Femur (tissue), 1 donor: ENCODE results near the gene WDHD1.
"Not testable (repeated sequence)": the region's sequence is repeated elsewhere in the genome, so short reads cannot be mapped to it uniquely, and the experiment has no call there.

Experiments
- DNase-seq: peaks from one replicate; pipeline ENCODE4 v3.0.0-alpha.2; 2017

Gene WDHD1

GRCh38 chr14:55047301-55048053, 20.6 kb upstream of the WDHD1 start:
- DNase-seq: no peak

GRCh38 chr14:55045087-55045486, 18.2 kb upstream of the WDHD1 start:
- no peak for DNase-seq

GRCh38 chr14:55043528-55043927, 16.6 kb upstream of the WDHD1 start:
- DNase-seq: no peak

GRCh38 chr14:55038708-55039107, 11.8 kb upstream of the WDHD1 start:
- DNase-seq: no peak

- DNase-seq: not testable (repeated sequence)
Observed at GRCh38 chr14:55037995-55038394, 11.1 kb upstream of the WDHD1 start.

GRCh38 chr14:55031190-55031589, 4.3 kb upstream of the WDHD1 start:
- no peak for DNase-seq

- DNase-seq: no peak
Observed at GRCh38 chr14:55028476-55028875, 1.6 kb upstream of the WDHD1 start.

GRCh38 chr14:55028066-55028465, 1.2 kb upstream of the WDHD1 start:
- DNase-seq: no peak

GRCh38 chr14:55026441-55026792, 482 bp downstream of the WDHD1 start:
- DNase-seq: no peak

- no peak for DNase-seq
Observed at GRCh38 chr14:55025948-55026347, 951 bp downstream of the WDHD1 start.

GRCh38 chr14:55024365-55024764, 2.5 kb downstream of the WDHD1 start:
- DNase-seq: not testable (repeated sequence)

GRCh38 chr14:55019968-55020554, 6.8 kb downstream of the WDHD1 start:
- no peak for DNase-seq

GRCh38 chr14:55015006-55015405, 11.9 kb downstream of the WDHD1 start:
- no peak for DNase-seq

- DNase-seq: no peak
Observed at GRCh38 chr14:55005071-55005470, 21.8 kb downstream of the WDHD1 start.

GRCh38 chr14:55000381-55000780, 26.5 kb downstream of the WDHD1 start:
- no peak for DNase-seq

GRCh38 chr14:54985156-54985555, 41.7 kb downstream of the WDHD1 start:
- no peak for DNase-seq

- DNase-seq: no peak
Observed at GRCh38 chr14:54981698-54982097, 45.2 kb downstream of the WDHD1 start.

GRCh38 chr14:54979039-54979438, 47.9 kb downstream of the WDHD1 start:
- DNase-seq: no peak

GRCh38 chr14:54976316-54976715, 50.6 kb downstream of the WDHD1 start:
- no peak for DNase-seq

GRCh38 chr14:54975856-54976255, 51.0 kb downstream of the WDHD1 start:
- no peak for DNase-seq

- DNase-seq: no peak
Observed at GRCh38 chr14:54974788-54975414, 52.0 kb downstream of the WDHD1 start.

- DNase-seq: no peak
Observed at GRCh38 chr14:54967496-54967895, 59.4 kb downstream of the WDHD1 start.

GRCh38 chr14:54955143-54955542, 71.8 kb downstream of the WDHD1 start:
- DNase-seq: no peak

- not testable (repeated sequence) for DNase-seq
Observed at GRCh38 chr14:54953609-54954008, 73.3 kb downstream of the WDHD1 start.
